Urinary bladder (tissue), 4 donors: ENCODE measurements around the gene DNAH11. TPM values are rescaled to one million over a fixed set of nuclear protein-coding genes. Genes with fewer than 3 reads are reported as not detected.
A peak's percentile ranks its signal among the peaks of the same experiment; 100 is the strongest.

Experiments
- DNase-seq: peaks from one replicate; pipeline ENCODE4 v3.0.0-alpha.2; 2015; ENCODE audit errors: extremely low spot score
- H3K27ac ChIP-seq: one replicate; pipeline ENCODE4 v1.5.1; 2013; ENCODE audit warnings: low read depth, mild to moderate bottlenecking, moderate library complexity
- H3K36me3 ChIP-seq: one replicate; pipeline ENCODE4 v1.6.1; 2013; ENCODE audit warnings: mild to moderate bottlenecking, moderate library complexity; ENCODE audit not compliant: insufficient read depth
- H3K4me1 ChIP-seq: one replicate; pipeline ENCODE4 v1.6.1; 2013; ENCODE audit warnings: mild to moderate bottlenecking, moderate library complexity; ENCODE audit not compliant: insufficient read depth
- H3K4me3 ChIP-seq: one replicate; pipeline ENCODE4 v1.5.1; 2013; ENCODE audit warnings: low read depth, low read length
- WGBS: extraction: QIAGEN DNeasy Blood & Tissue Kit; methylation state at CpG from one replicate; pipeline ENCODE4 v1.1.7; 2013; 5-methylcytosine and 5-hydroxymethylcytosine counted together
- polyA plus RNA-seq: library from polyadenylated mRNA; stranded (reverse); fragments of 200-250 nt; gene quantifications from one replicate; pipeline ENCODE4 v1.2.3, GENCODE V29; 2013
- total RNA-seq: library from RNA; depleted of rRNA; stranded (reverse); fragments of >200 nt; gene quantifications from one replicate; pipeline ENCODE4 v1.2.3, GENCODE V29; 2014
- donor health status: healthy with polysubstance abuse.
- donor health status: healthy.

DNAH11 gene
- total and polyA plus RNA-seq, 2 donors, result 0.14 to 0.32 TPM

- no peak for DNase-seq
- Histone ChIP-seq H3K4me3 (no peak overlapping the region), H3K27ac (no peak overlapping the region), H3K4me1 (no peaks in the 10 kb centered on the region), H3K36me3 (no peaks in the 10 kb centered on the region)
- 94% methylated on average over 4 of the region's 4 CpGs for WGBS
Measured at GRCh38 chr7:21763818-21764217, 221.0 kb downstream of the DNAH11 start.

DNA sequence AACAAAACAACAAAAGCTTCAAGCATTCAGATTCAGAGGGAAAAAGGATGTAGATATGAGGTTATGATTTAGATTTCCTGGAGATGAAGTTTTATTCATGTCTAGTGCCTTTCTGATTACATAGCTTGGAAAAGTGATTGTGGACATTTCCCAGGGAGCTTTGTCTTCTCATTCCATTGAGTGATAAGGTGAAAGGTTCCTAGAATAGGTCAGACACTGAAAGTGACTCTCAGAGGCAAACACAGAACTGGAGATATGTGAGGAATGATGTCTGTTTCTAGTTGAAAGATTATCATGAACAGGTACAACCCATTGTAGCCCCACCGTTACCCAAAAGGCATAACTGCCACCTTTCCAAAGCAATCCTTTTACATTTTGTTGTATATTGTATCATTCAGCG lies 223.4 kb downstream of the DNAH11 start:
- Histone ChIP-seq H3K4me3 (no peak overlapping the region), H3K27ac (no peak overlapping the region), H3K36me3 (no peaks in the 10 kb centered on the region), H3K4me1 (no peaks in the 10 kb centered on the region)
- 38% methylated on average over 2 of the region's 2 CpGs for WGBS
- DNase-seq, result no peak

DNA sequence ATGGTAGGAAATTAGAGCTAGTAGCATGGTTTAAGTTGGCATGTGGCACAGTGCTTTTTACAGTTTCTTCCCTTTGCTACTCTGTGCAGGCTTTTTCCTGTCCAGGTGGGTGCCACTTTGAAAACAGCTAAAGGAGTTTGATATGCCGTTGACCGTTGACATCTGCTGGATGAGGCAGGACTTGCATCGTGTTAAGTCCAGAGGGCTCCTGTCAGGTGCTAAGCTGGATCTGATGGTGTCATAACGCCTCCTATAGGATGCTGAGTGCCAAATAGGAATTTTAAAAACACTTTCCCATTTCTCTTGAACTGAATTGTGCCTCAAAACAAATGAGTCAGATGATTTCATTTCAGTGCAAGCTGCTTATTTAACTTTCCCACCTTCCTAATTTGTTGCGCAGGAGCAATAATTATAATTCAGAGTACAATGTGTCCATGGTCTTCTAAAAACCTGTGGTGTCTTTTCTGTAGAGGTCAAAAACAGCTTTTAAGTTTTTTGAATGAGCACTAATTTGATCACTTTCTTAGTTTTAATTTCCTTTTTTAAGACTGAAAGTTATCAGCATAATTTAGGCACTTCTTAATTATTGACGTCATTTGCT lies 224.6 kb downstream of the DNAH11 start:
- Histone ChIP-seq H3K4me3 (no peak overlapping the region), H3K36me3 (no peaks in the 10 kb centered on the region), H3K27ac (no peak overlapping the region), H3K4me1 (no peaks in the 10 kb centered on the region)
- whole genome bisulfite sequencing, result 17% methylated on average over 6 of the region's 6 CpGs
- peak; percentile 39 for DNase-seq

GRCh38 chr7:21768279-21768678 lies 225.4 kb downstream of the DNAH11 start:
- Histone ChIP-seq H3K4me1 (no peaks in the 10 kb centered on the region), H3K36me3 (no peaks in the 10 kb centered on the region), H3K27ac (no peak overlapping the region), H3K4me3 (no peak overlapping the region)
- no peak for DNase-seq
- WGBS, result 62% methylated on average over 5 of the region's 5 CpGs

GRCh38 chr7:21771266-21771665 lies 228.4 kb downstream of the DNAH11 start:
- no peak overlapping the region for H3K27ac ChIP-seq
- no peaks in the 10 kb centered on the region for H3K4me1 ChIP-seq
- no peak for DNase-seq
- no peak overlapping the region for H3K4me3 ChIP-seq
- H3K36me3 ChIP-seq, result no peaks in the 10 kb centered on the region
- WGBS, result 40% methylated on average over 5 of the region's 5 CpGs

DNA sequence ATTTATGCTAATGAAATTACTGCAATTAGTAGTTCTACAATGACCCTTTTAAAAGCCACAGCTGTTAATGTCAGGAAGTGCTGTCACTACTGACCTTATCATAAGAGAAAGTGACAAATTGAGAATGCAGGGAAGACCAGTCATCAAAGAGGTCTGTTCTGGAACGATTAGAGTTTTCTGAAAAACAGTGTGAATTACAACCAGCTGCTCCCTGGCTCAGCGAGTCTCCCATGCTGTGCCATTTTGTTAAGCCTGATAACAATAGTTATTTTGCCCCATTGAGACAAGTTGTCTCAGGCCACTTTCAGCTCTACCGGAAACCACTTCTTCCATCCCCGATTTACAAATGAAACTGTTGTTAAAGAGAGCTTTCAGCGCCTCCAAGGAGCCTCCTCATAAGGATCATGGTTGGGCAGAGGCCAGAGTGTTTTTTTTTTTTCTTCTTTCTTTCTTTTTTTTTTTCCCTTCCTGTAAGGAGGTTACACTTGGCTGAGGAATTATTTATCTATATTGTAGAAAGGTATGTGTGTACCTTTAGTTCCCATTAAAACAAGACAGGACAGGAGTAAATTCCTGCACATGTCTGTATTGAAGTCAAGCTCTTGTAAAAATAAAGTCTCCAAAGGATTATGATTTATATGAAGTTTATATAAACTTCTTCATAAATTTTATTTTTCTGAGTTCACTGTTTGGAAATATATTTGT lies 229.2 kb downstream of the DNAH11 start:
- no peaks in the 10 kb centered on the region for H3K36me3 ChIP-seq
- no peaks in the 10 kb centered on the region for H3K4me1 ChIP-seq
- H3K4me3 ChIP-seq, result no peak overlapping the region
- WGBS, result 5% methylated on average over 5 of the region's 5 CpGs
- DNase-seq, result peak; percentile 39
- no peak overlapping the region for H3K27ac ChIP-seq

GRCh38 chr7:21773326-21773725 lies 230.5 kb downstream of the DNAH11 start:
- H3K36me3 ChIP-seq, result no peaks in the 10 kb centered on the region
- no peak for DNase-seq
- H3K4me1 ChIP-seq, result no peaks in the 10 kb centered on the region
- 15% methylated on average over 3 of the region's 3 CpGs for WGBS
- no peak overlapping the region for H3K4me3 ChIP-seq
- H3K27ac ChIP-seq, result no peak overlapping the region

- no peaks in the 10 kb centered on the region for H3K4me1 ChIP-seq
- 85% methylated on average over 2 of the region's 2 CpGs for WGBS
- H3K36me3 ChIP-seq, result no peaks in the 10 kb centered on the region
- no peak overlapping the region for H3K4me3 ChIP-seq
- no peak overlapping the region for H3K27ac ChIP-seq
- no peak for DNase-seq
Measured at GRCh38 chr7:21777921-21778320, 235.1 kb downstream of the DNAH11 start.

DNA sequence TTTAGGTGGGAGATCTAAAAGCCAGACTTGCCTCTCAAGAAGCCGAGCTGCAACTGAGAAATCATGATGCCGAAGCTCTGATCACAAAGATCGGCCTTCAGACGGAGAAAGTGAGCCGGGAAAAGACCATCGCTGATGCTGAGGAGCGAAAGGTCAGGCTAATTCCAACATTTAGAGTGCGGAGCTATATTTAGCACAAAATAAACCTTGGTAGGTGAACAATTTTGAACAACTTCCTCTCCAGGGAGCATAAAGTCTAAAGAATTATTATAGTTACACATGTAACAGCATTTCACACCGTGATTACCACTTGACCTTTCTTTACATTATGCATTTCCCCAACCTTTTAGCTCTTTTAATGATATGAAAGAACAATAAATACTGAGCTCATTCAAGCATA lies 236.1 kb downstream of the DNAH11 start:
- H3K27ac ChIP-seq, result no peak overlapping the region
- H3K4me1 ChIP-seq, result no peaks in the 10 kb centered on the region
- WGBS, result 83% methylated on average over 9 of the region's 9 CpGs
- H3K4me3 ChIP-seq, result no peak overlapping the region
- no peak for DNase-seq
- no peaks in the 10 kb centered on the region for H3K36me3 ChIP-seq

GRCh38 chr7:21782996-21783395 lies 240.2 kb downstream of the DNAH11 start:
- DNase-seq, result no peak
- 53% methylated on average over 2 of the region's 2 CpGs for WGBS
- Histone ChIP-seq H3K4me1 (no peaks in the 10 kb centered on the region), H3K27ac (no peak overlapping the region), H3K36me3 (no peaks in the 10 kb centered on the region), H3K4me3 (no peak overlapping the region)

DNA sequence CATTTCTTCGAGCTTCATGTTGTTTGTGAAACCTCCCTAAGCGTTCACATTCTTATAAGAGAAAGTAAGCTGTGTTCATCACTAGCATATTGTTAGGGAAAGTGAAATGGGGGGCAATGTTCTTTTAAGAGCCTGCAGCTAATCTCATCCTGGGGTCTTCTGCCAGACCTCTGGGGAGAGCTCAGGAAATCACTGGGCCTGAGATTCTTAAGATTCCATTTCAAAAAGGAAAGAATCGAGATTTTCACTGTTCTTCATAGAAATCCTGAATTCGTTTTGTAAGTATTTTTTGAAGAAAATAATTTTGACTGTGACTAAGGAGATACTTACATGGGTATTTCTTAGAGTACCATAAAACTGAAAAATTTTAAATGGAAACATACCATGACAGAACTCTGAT lies 242.2 kb downstream of the DNAH11 start:
- WGBS, result 78% methylated on average over 4 of the region's 4 CpGs
- Histone ChIP-seq H3K36me3 (no peaks in the 10 kb centered on the region), H3K27ac (no peak overlapping the region), H3K4me3 (no peak overlapping the region), H3K4me1 (no peaks in the 10 kb centered on the region)
- no peak for DNase-seq

- Histone ChIP-seq H3K36me3 (no peaks in the 10 kb centered on the region), H3K27ac (no peak overlapping the region), H3K4me3 (no peak overlapping the region), H3K4me1 (no peaks in the 10 kb centered on the region)
- WGBS, result 86% methylated on average over 1 of the region's 1 CpG
- DNase-seq, result no peak
Measured at GRCh38 chr7:21805791-21806190, 263.0 kb downstream of the DNAH11 start.

DNA sequence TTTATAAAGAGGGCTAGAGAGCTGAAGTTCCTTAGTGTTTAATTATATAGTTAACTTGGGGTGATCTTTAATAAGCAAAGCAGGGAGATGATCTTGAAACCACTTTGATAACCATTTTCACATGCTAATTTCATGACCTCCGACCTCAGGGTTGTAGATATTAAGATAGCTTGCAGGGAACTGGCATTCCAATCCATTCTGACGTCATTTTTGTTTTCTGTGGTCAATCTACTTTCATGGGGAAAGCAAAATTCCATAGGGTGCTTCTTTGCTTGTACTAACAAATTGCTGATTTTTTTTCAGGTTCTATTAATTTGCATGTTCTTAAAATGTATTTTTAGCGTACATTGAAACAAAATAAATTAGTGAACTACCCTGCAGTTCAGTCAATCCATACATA lies 263.5 kb downstream of the DNAH11 start:
- H3K4me1 ChIP-seq, result no peaks in the 10 kb centered on the region
- WGBS, result 67% methylated on average over 3 of the region's 3 CpGs
- H3K27ac ChIP-seq, result no peak overlapping the region
- no peaks in the 10 kb centered on the region for H3K36me3 ChIP-seq
- no peak overlapping the region for H3K4me3 ChIP-seq
- no peak for DNase-seq

DNA sequence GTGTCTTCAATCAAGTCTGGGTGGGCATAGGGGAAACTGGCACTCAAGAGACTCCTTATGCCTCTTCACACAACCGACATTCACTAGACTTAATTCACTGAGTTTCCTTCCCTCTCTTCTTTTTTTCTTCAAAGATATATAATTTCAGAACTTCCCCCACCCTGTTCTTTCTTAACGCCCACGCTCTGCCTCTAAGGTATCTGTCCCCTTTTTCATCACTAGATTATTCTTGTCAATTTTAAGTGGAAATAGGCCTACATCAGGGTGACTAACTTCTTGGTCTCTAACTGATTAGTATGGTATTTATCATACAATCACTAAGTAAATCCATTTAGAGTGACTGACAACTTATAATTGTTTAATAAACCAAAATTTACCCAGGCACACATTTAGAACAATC lies 276.2 kb downstream of the DNAH11 start:
- H3K27ac ChIP-seq, result no peak overlapping the region
- WGBS, result 88% methylated on average over 3 of the region's 3 CpGs
- no peak for DNase-seq
- no peaks in the 10 kb centered on the region for H3K4me1 ChIP-seq
- H3K4me3 ChIP-seq, result no peak overlapping the region
- no peaks in the 10 kb centered on the region for H3K36me3 ChIP-seq
